K562 (cell line): Measurements from ENCODE around the gene RBFOX1.

Source experiments
- MAX ChIP-seq: sonication (generic); formaldehyde crosslinking; IDR thresholded peaks from 2 replicates; pipeline ENCODE4 v1.9.0; 2022; ENCODE audit warnings: mild to moderate bottlenecking, missing genetic modification reagents
- REST ChIP-seq, 2 experiments: fragments of 450-650 bp; formaldehyde crosslinking in 1 of 2; IDR thresholded peaks; 2 replicates each; pipeline versions ENCODE4 v1.4.0 to v1.6.1; 2014 to 2020; ENCODE audit warnings: mild to moderate bottlenecking in 2 of 2, borderline replicate concordance in 1 of 2, low read depth in 1 of 2

DNA sequence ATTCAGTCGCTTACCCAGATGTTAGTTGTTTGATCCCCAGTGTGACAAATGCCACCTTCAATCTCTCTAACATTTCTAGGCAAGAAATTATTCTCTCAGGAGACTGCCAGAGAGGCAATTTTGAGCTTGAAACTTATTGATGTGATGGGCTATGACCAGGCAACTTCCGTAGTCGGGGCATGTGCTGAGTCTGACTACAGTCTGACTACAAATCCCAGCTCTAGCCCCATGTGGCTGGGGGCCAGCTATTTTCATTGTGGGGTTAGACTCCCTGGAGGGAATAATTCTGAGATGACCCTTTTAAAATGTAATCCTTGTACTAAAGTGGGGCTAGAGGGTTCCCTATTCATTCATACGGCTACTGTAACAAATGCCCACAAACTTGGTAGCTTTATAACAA lies 65.9 kb downstream of the RBFOX1 start:
- TF ChIP-seq MAX (CRISPR knock-in tag) (no peak), REST (IDR thresholded peaks at IDR 0.05; ENCODE audit: borderline replicate concordance) (no peak), REST (CRISPR knock-in tag; IDR thresholded peaks at IDR 0.05; ENCODE audit: low read depth) (no peak)
